Gastroesophageal sphincter (tissue), 3 donors: Measurements from ENCODE around the gene PARN.

Experiments
- CTCF ChIP-seq, 4 experiments: fragments of 200-600 bp in 2 of 4; fragments of 450-650 bp in 2 of 4; sonication (generic) in 1 of 4; IDR thresholded peaks; one replicate each; pipeline ENCODE4 v1.5.1; 2017 to 2019; ENCODE audit warnings: antibody characterized with exemption in 4 of 4, mild to moderate bottlenecking in 2 of 4, moderate library complexity in 2 of 4
- POLR2A ChIP-seq, 2 donors: fragments of 450-650 bp; IDR thresholded peaks; one replicate each; pipeline ENCODE4 v1.6.1; 2017; ENCODE audit warnings: antibody characterized with exemption in 2 of 2, mild to moderate bottlenecking in 2 of 2, moderate library complexity in 1 of 2
- POLR2AphosphoS5 ChIP-seq: sonication (generic); formaldehyde crosslinking; IDR thresholded peaks from one replicate; pipeline ENCODE4 v1.6.1; 2017; ENCODE audit warnings: antibody characterized with exemption

DNA sequence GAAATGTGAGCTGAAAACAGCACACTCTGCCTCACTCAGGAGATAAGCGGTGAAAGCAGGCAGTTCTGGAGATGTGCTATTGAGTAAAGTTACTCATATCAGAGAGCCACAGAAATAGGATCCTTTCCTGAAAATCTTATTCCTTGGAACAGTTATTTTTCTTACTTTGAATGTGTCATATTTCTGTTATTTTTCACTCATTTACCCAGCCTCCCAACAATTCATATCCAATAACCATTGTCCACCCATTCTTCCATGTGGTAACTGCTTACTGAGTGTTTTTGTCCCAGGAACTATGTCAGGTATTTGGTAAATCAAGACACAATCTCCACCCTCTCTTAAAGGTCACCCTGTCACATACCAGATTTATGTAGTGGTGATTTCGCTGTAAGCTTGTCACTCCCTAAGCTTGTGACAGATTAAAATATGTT is 144.9 kb downstream of the PARN start:
- TF ChIP-seq CTCF (IDR thresholded peaks at IDR 0.05) (no peak), POLR2AphosphoS5 (peak; percentile 15), POLR2A (IDR thresholded peaks at IDR 0.05) (no peak)
